Gastrocnemius medialis (tissue), 4 donors: ENCODE measurements around the gene HIVEP1. TPM values are rescaled to one million over a fixed set of nuclear protein-coding genes. Genes with fewer than 3 reads are reported as not detected.

Experiments used
- ATAC-seq, 2 donors: fragments of 150-250 bp; one replicate each; pipeline ENCODE4 v1.9.1; 2016
- DNase-seq, 2 donors: peaks; one replicate each; pipeline ENCODE4 v3.0.0-alpha.2; 2019
- H3K27ac ChIP-seq, 4 donors: fragments of 200-600 bp; sonication (generic); 1 replicate in 1 of 4; 2 replicates in 3 of 4; pipeline ENCODE4 v1.5.1; 2016 to 2018; ENCODE audit warnings: mild to moderate bottlenecking in 2 of 4, moderate library complexity in 1 of 4
- H3K27me3 ChIP-seq, 3 donors: fragments of 200-600 bp; sonication (generic) in 2 of 3; 1 replicate in 1 of 3; 2 replicates in 2 of 3; pipeline versions ENCODE4 v1.5.1 to v1.6.0; 2016 to 2019; ENCODE audit warnings: mild to moderate bottlenecking in 1 of 3, moderate library complexity in 1 of 3
- H3K36me3 ChIP-seq, 2 donors: fragments of 200-600 bp; sonication (generic) in 1 of 2; one replicate each; pipeline ENCODE4 v1.5.1; 2017 to 2018
- H3K4me1 ChIP-seq, 2 donors: fragments of 200-600 bp; sonication (generic) in 1 of 2; one replicate each; pipeline ENCODE4 v1.5.1; 2016 to 2017; ENCODE audit warnings: mild to moderate bottlenecking in 2 of 2
- H3K4me3 ChIP-seq, 4 donors: fragments of 200-600 bp; sonication (generic) in 3 of 4; 1 replicate in 1 of 4; 2 replicates in 3 of 4; pipeline ENCODE4 v1.5.1; 2016 to 2019; ENCODE audit warnings: mild to moderate bottlenecking in 2 of 4
- H3K9me3 ChIP-seq, 3 donors: fragments of 200-600 bp; sonication (generic) in 2 of 3; 1 replicate in 1 of 3; 2 replicates in 2 of 3; pipeline ENCODE4 v1.5.1; 2016 to 2019
- POLR2A ChIP-seq, 2 donors: fragments of 450-650 bp; IDR thresholded peaks; one replicate each; pipeline ENCODE4 v1.6.1; 2017; ENCODE audit warnings: antibody characterized with exemption in 2 of 2, mild to moderate bottlenecking in 2 of 2, moderate library complexity in 2 of 2
- in situ Hi-C, 4 donors: fragments of 200-750 bp; cut with MboI; loops; one replicate each; pipeline versions ENCODE4 v1.15.0 to v1.8.0; 2017; ENCODE audit warnings: low sequenced_read_pairs in 4 of 4
- intact Hi-C: fragments of 100-400 bp; cut with DNase I; formaldehyde crosslinking; loops from one replicate; pipeline ENCODE4 v1.15.1; 2023; ENCODE audit warnings: low total_unique reads
- total RNA-seq, 4 donors: library from RNA; depleted of rRNA; stranded (reverse); fragments of >200 nt; gene quantifications; one replicate each; pipeline versions ENCODE4 v1.1.0 to v1.2.3, GENCODE V29; 2016
- TF ChIP-seq, protein P1 (sequence below), 5 experiments: fragments of 450-650 bp in 3 of 5; fragments of 200-600 bp in 2 of 5; sonication (generic) in 2 of 5; IDR thresholded peaks in 4 of 5; conservative IDR thresholded peaks in 1 of 5; 1 replicate in 4 of 5; 2 replicates in 1 of 5; pipeline ENCODE4 v1.5.1; 2016 to 2019; ENCODE audit warnings: antibody characterized with exemption in 5 of 5, mild to moderate bottlenecking in 3 of 5, moderate library complexity in 3 of 5

HIVEP1 gene
- total RNA-seq, 4 donors from 2014 or later, result 8.3 to 13.5 (median 10.5) TPM

DNA sequence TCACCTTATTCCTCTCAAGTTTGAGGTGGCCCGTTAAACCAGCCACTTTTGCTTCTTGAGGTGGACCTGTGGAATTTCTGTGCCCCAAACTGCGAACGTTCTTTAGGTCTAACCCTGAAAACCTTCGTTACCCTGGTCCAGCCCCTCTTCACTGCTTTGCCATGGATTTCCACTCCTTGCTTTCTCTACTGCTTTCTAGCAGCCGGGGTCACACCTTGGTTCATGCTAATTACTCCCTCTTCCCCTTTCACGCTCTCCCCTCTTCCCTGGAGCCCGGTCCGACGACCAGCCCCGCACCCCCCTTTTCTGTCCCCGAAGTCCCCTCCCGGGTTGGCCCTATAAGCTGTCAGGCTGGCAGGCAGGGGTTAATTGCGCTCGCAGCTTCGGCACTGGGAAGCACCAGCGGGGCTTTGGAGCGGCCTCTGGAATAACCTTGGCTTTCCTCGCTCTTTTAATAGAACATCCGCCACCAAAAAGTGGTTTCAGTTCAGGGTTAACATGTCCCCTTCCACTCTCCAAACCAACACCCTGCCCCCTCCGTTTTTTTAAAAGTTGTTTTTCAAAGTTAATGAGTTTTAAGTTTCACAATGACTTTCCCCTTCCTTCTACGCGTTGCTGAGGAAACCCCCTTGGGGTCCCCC is 1.4 kb upstream of the HIVEP1 start:
- intact Hi-C loops, result no loop called here
- H3K36me3 ChIP-seq, result peaks cover 0 to 5% of the 10 kb centered on the region in 2 donors
- peak overlapping the region; percentile 92 to 98 (median 96) for H3K27ac ChIP-seq
- H3K9me3 ChIP-seq, result no peaks in the 10 kb centered on the region
- in situ Hi-C loops, result no loop called here
- peak overlapping the region; percentile 69 to 95 (median 71) for H3K4me3 ChIP-seq
- TF ChIP-seq POLR2A (IDR thresholded peaks at IDR 0.05), result peak; percentile 11 to 30
- TF ChIP-seq, protein P1, sequence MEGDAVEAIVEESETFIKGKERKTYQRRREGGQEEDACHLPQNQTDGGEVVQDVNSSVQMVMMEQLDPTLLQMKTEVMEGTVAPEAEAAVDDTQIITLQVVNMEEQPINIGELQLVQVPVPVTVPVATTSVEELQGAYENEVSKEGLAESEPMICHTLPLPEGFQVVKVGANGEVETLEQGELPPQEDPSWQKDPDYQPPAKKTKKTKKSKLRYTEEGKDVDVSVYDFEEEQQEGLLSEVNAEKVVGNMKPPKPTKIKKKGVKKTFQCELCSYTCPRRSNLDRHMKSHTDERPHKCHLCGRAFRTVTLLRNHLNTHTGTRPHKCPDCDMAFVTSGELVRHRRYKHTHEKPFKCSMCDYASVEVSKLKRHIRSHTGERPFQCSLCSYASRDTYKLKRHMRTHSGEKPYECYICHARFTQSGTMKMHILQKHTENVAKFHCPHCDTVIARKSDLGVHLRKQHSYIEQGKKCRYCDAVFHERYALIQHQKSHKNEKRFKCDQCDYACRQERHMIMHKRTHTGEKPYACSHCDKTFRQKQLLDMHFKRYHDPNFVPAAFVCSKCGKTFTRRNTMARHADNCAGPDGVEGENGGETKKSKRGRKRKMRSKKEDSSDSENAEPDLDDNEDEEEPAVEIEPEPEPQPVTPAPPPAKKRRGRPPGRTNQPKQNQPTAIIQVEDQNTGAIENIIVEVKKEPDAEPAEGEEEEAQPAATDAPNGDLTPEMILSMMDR (IDR thresholded peaks at IDR 0.05 in 4 of 5, conservative IDR thresholded peaks at IDR 0.05 in 1 of 5), result peak in 1 of 5 experiments; percentile 7
- H3K4me1 ChIP-seq, result peaks cover 19 to 26% of the 10 kb centered on the region in 2 donors
- H3K27me3 ChIP-seq, result no peaks in the 10 kb centered on the region
- DNase-seq (peak; percentile 50 to 70), ATAC-seq (peak; percentile 24 to 48)

DNA sequence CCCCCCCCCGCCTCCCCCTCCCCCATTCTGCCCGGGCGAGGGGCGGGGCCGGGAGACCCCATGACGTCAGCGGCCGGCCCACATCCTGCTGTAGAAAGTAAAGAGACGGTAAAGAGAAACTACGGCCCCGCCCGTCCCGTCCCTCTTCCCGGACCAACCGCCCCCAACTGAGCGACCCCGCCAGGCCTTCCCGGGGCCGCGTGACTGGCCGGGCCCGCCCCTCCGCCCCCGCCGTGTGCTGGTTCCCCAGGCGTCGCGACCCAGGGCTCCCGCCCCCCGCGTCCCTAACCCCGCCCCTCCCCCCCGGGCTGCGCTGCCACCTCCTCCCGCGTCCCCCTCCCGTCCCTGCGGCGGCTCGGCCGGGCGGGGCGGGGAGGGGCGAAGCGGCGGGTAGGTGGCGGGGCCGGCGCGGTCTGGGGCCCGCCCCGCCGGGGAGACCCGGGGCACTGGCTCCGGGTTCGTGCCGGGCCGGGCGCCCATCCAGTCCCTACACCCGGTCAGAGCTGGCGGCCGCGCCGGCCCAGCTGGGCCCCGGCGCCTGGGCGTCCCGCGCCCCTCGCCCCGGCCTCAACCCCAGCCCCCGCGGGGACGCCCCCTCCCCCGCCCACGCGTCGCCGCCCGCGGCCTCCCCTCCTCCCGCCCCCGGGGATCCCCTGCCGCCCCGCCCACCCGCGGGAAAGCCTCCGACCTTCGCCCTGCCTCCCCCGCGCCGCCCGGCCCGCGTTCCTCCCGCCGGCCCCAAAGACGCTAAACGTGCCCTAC is 655 bp upstream of the HIVEP1 start:
- H3K9me3 ChIP-seq, result no peaks in the 10 kb centered on the region
- no peaks in the 10 kb centered on the region for H3K27me3 ChIP-seq
- peak; percentile 67 to 73 for ATAC-seq
- TF ChIP-seq, protein P1 (IDR thresholded peaks at IDR 0.05 in 4 of 5, conservative IDR thresholded peaks at IDR 0.05 in 1 of 5), result no peak
- TF ChIP-seq POLR2A (IDR thresholded peaks at IDR 0.05), result peak; percentile 40 to 64
- peak; percentile 97 to 98 for DNase-seq
- H3K27ac ChIP-seq, result peak overlapping the region; percentile 92 to 98 (median 96)
- in situ Hi-C loops, result no loop called here
- H3K36me3 ChIP-seq, result peaks cover 0 to 8% of the 10 kb centered on the region in 2 donors
- peaks cover 19 to 26% of the 10 kb centered on the region in 2 donors for H3K4me1 ChIP-seq
- intact Hi-C loops, result no loop called here
- peak overlapping the region in 3 of 4 donors; percentile 69 to 95 (median 72) for H3K4me3 ChIP-seq

DNA sequence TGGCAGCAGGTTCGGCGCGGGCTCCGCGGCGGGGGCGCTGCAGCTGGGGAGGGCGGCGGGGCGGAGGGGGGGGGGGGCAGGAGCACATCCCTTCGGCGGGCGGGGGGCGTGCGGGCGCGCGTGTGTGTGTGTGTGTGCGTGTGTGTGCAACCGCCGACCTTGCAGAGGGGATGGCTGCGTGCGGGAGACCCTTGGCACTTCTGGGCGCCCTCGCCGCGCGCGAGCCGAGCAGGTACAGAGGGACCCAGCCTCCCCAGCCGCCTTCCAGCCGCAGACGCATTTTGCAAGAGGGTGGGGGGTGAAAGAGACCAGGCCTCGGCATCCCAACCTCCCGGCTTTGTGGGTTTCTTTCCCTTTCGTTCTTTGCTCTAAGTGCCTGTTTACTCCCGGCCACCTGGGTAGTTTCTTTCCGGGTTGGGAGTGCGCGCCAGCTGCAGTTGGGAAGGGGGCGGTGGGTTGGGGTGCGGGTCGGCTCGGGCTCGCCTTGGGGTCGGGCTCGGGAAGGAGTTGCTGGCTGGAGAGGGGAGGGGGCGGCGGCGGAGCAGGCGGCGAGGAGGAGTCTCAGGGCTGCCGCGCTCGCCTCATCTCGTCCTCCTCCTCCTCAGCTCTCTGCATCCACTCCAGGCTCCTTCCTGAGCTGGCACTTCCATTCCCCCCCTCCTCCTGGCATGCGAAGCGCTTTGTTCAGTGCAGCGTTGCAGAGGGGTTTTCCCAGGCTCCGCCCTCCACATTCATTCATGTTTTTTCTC is 620 bp downstream of the HIVEP1 start:
- intact Hi-C loops (no loop called here), in situ Hi-C loops (no loop called here)
- ATAC-seq (no peak), DNase-seq (peak; percentile 36 to 41)
- H3K36me3 ChIP-seq, result peaks cover 0 to 18% of the 10 kb centered on the region in 2 donors
- no peaks in the 10 kb centered on the region for H3K9me3 ChIP-seq
- no peaks in the 10 kb centered on the region for H3K27me3 ChIP-seq
- H3K27ac ChIP-seq, result peak overlapping the region; percentile 92 to 98 (median 96)
- H3K4me1 ChIP-seq, result peaks cover 19 to 26% of the 10 kb centered on the region in 2 donors
- TF ChIP-seq POLR2A (IDR thresholded peaks at IDR 0.05), result peak in 1 of 2 donors; percentile 31
- TF ChIP-seq, protein P1 (IDR thresholded peaks at IDR 0.05 in 4 of 5, conservative IDR thresholded peaks at IDR 0.05 in 1 of 5), result no peak
- peak overlapping the region; percentile 72 to 83 (median 79) for H3K4me3 ChIP-seq

DNA sequence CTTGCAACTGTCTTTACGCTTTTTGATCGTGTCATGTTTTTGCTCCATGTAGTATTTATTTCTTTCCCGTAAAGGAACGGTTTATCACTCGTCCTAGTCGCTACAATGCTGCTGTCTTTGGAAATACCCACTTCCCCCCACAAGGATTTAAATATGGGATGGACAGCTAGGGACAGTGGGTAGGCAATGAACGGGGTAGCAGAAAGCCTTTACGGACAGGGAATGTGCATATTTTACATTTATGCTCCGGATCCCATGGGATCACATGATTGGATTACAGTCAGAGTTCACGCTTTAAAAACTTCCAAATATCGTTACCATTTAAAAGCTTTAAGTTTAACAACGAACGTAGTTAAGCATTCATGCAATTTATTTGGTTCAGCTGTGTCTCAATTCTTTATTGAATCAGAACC is 1.2 kb downstream of the HIVEP1 start:
- no peaks in the 10 kb centered on the region for H3K9me3 ChIP-seq
- H3K27me3 ChIP-seq, result no peaks in the 10 kb centered on the region
- peaks cover 0 to 22% of the 10 kb centered on the region in 2 donors for H3K36me3 ChIP-seq
- peak overlapping the region; percentile 72 to 83 (median 79) for H3K4me3 ChIP-seq
- no peak for ATAC-seq
- intact Hi-C loops, result no loop called here
- no peak for TF ChIP-seq POLR2A (IDR thresholded peaks at IDR 0.05)
- TF ChIP-seq, protein P1 (IDR thresholded peaks at IDR 0.05 in 4 of 5, conservative IDR thresholded peaks at IDR 0.05 in 1 of 5), result no peak
- peak overlapping the region; percentile 92 to 98 (median 96) for H3K27ac ChIP-seq
- in situ Hi-C loops, result no loop called here
- DNase-seq, result no peak
- H3K4me1 ChIP-seq, result peaks cover 15 to 22% of the 10 kb centered on the region in 2 donors
